SJSA1 (cell line): Measurements from ENCODE around the gene AKAP14. TPM values are rescaled to one million over a fixed set of nuclear protein-coding genes. Genes with fewer than 3 reads are reported as not detected.
"Not testable (repeated sequence)": the region's sequence is repeated elsewhere in the genome, so short reads cannot be mapped to it uniquely, and the experiment has no call there.

ENCODE experiments used
- DNase-seq, 2 experiments: peaks; one replicate each; pipeline ENCODE4 v3.0.0-alpha.2; 2015 to 2020; ENCODE audit warnings: low spot score in 2 of 2, low read depth in 1 of 2
- H3K27ac ChIP-seq: fragments of 250-450 bp; sonication (Bioruptor Pico); 2 replicates; pipeline ENCODE4 v1.5.1; 2020; ENCODE audit warnings: mild to moderate bottlenecking, moderate library complexity
- H3K27me3 ChIP-seq: fragments of 250-450 bp; sonication (Bioruptor Pico); replicated peaks from 2 replicates; pipeline ENCODE4 v1.5.1; 2020; ENCODE audit warnings: mild to moderate bottlenecking, moderate library complexity
- H3K36me3 ChIP-seq: fragments of 250-450 bp; sonication (Bioruptor Pico); 2 replicates; pipeline ENCODE4 v1.5.1; 2020; ENCODE audit warnings: mild to moderate bottlenecking
- H3K4me1 ChIP-seq: fragments of 250-450 bp; sonication (Bioruptor Pico); replicated peaks from 2 replicates; pipeline ENCODE4 v1.6.1; 2021; ENCODE audit warnings: mild to moderate bottlenecking
- H3K4me3 ChIP-seq: fragments of 250-450 bp; sonication (Bioruptor Pico); 2 replicates; pipeline ENCODE4 v1.5.1; 2020; ENCODE audit warnings: mild to moderate bottlenecking
- H3K9me3 ChIP-seq: fragments of 250-450 bp; sonication (Bioruptor Pico); replicated peaks from 2 replicates; pipeline ENCODE4 v1.5.1; 2020; ENCODE audit warnings: mild to moderate bottlenecking
- total RNA-seq: library from RNA; depleted of rRNA; stranded (reverse); fragments of >200 nt; shearing (Covaris generic); gene quantifications from 2 replicates; pipeline ENCODE4 v1.2.3, GENCODE V29; 2014; rRNA removed

AKAP14 gene
- total RNA-seq, 1 experiment from 2014 or later, result not detected

DNA sequence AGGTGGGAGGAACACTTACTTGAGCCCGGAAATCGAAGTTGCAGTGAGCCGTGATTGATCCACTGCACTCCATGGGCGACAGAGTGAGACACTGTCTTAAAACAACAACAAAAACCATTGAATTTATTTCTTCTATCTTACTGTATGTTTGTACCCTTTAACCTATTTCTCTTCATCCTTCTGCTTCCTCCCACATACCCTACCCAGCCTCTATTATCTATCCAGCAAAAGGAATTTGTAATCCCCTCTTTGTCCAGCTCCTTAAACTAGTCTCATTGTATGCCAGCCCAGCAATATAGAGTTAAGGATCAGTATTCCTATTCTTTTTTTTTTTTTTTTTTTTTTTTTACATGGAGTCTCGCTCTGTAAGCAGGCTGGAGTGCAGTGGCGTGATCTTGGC lies 49.8 kb downstream of the AKAP14 start:
- no peaks in the 10 kb centered on the region for H3K9me3 ChIP-seq
- no peaks in the 10 kb centered on the region for H3K36me3 ChIP-seq
- no peaks in the 10 kb centered on the region for H3K4me1 ChIP-seq
- H3K4me3 ChIP-seq, result no peak overlapping the region
- DNase-seq, result no peak
- H3K27me3 ChIP-seq, result no peaks in the 10 kb centered on the region
- no peak overlapping the region for H3K27ac ChIP-seq

DNA sequence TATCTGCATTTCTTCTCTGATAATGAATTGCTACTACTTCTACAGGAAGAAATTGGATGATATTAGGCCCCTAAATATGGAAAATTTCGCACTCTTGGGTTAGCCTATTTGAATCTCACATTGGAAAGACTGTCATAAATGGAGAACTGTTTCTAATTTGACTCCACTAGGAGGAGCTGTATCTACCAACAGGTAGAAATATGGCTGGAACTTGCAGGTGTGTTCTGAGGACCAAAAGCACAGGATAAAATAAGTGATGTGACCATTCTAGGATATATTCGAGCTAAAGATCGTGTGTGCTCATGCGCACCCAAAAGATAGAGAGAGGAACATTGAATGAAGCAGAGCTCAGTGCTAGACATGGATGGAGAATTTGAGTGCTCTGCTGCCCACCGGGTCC lies 52.7 kb downstream of the AKAP14 start:
- Histone ChIP-seq H3K9me3 (no peaks in the 10 kb centered on the region), H3K27me3 (no peaks in the 10 kb centered on the region), H3K27ac (no peak overlapping the region), H3K4me1 (no peaks in the 10 kb centered on the region), H3K36me3 (no peaks in the 10 kb centered on the region), H3K4me3 (no peak overlapping the region)
- no peak for DNase-seq

DNA sequence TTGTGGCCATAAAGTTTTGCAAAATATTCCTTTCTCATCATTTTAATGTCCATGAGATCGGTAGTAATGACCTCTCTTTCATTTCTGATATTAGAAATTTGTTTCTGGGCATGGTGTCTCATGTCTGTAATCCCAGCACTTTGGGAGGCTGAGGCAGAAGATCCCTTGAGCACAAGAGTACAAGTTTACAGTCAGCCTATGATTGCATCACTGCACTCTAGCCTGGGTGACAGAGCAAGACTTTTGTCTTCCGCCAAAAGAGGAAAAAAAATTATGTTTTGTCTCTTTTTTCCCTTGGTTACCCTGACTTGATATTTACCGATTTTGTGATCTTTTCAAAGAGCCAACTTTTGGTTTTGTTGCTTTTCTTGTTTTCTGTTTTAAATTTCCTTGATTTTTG lies 58.7 kb downstream of the AKAP14 start:
- no peaks in the 10 kb centered on the region for H3K36me3 ChIP-seq
- H3K27ac ChIP-seq, result no peak overlapping the region
- H3K9me3 ChIP-seq, result no peaks in the 10 kb centered on the region
- H3K27me3 ChIP-seq, result no peaks in the 10 kb centered on the region
- H3K4me1 ChIP-seq, result no peaks in the 10 kb centered on the region
- H3K4me3 ChIP-seq, result no peak overlapping the region
- DNase-seq, result no peak

DNA sequence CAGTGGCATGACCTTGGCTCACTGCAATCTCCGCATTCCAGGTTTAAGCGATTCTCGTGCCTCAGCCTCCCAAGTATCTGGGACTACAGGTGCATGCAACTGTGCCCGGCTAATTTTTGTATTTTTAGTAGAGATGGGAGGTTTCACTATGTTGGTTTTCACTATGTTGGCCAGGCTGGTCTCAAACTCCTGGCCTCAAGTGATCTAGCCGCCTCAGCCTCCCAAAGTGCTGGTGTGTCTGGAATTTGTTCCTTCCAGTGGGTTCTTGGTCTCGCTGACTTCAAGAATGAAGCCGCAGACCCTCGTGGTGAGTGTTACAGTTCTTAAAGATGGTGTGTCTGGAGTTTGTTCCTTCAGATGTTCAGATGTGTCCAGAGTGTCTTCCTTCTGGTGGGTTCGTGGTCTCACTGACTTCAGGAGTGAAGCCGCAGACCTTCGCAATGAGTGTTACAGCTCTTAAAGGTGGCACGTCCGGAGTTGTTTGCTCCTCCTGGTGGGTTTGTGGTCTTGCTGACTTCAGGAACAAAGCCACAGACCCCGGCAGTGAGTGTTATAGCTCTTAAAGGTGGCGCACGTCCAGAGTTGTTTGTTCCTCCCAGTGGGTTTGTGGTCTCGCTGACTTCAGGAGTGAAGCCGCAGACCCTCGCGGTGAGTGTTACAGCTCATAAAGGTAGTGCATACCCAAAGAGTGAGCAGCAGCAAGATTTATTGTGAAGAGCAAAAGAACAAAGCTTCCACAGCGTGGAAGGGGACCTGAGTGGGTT lies 60.3 kb downstream of the AKAP14 start:
- H3K36me3 ChIP-seq, H3K27me3 ChIP-seq, DNase-seq, H3K4me3 ChIP-seq, H3K27ac ChIP-seq, H3K9me3 ChIP-seq, H3K4me1 ChIP-seq: not testable (repeated sequence)

DNA sequence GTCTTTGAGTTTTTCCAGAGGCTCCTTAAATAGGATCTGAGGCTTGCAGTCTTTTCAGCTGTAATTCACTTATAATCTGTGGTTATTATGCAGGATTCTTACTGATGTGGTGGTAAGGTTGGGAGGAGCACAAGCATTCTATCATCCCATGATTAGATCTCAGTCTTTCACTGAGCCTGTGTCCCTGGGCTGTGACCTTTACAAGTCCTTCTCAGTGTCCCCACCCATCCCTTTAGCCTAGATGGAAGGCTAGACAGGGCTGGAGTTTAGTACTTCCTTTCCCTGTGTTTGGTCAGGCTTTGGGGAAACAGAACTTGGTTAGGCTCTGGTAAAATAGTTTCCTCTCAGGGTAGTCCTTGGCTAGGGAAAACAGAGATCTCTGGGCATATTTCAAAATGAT lies 64.9 kb downstream of the AKAP14 start:
- Histone ChIP-seq H3K27ac (no peak overlapping the region), H3K4me3 (no peak overlapping the region), H3K27me3 (no peaks in the 10 kb centered on the region), H3K9me3 (no peaks in the 10 kb centered on the region), H3K4me1 (no peaks in the 10 kb centered on the region), H3K36me3 (no peaks in the 10 kb centered on the region)
- no peak for DNase-seq

DNA sequence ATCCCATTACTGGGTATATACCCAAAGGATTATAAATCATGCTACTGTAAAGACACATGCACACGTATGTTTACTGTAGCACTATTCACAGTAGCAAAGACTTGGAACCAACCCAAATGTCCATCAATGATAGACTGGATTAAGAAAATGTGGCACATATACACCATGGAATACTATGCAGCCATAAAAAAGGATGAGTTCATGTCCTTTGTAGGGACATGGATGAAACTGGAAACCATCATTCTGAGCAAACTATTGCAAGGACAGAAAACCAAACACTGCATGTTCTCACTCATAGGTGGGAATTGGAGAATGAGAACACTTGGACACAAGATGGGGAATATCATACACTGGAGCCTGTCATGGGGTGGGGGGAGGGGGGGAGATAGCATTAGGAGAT lies 71.1 kb downstream of the AKAP14 start:
- H3K4me3 ChIP-seq, result not testable (repeated sequence)

More for the DNA sequence above, 71.1 kb downstream of the AKAP14 start:
- H3K4me1 ChIP-seq, H3K9me3 ChIP-seq, DNase-seq, H3K36me3 ChIP-seq, H3K27me3 ChIP-seq, H3K27ac ChIP-seq: not testable (repeated sequence)

Other genes starting within 250 kb of the AKAP14 start
- gene SEPTIN6, start 202.7 kb upstream of the AKAP14 start, total RNA-seq, result 12.9 and 21.2 TPM in 2 replicates
- gene SOWAHD, start 137.3 kb upstream of the AKAP14 start, total RNA-seq, result 0.19 and 1.6 TPM in 2 replicates
- 2,665 and 4,330 TPM in 2 replicates for gene RPL39, start 104.3 kb upstream of the AKAP14 start, total RNA-seq
- gene UPF3B, start 42.9 kb upstream of the AKAP14 start, total RNA-seq, result 3.4 and 6.2 TPM in 2 replicates
- gene RNF113A, start 24.2 kb upstream of the AKAP14 start, total RNA-seq, result 14.8 and 15.8 TPM in 2 replicates
- gene NDUFA1, start 24.1 kb upstream of the AKAP14 start, total RNA-seq, result 82.7 and 118 TPM in 2 replicates
- gene NKAP, start 47.9 kb downstream of the AKAP14 start, total RNA-seq, result 4.2 and 7.3 TPM in 2 replicates
- gene RHOXF2B, start 181.8 kb downstream of the AKAP14 start, total RNA-seq, result not detected in 2 replicates
- gene RHOXF1, start 220.0 kb downstream of the AKAP14 start, total RNA-seq, result not detected in 2 replicates